Sigmoid colon (tissue), 3 donors: ENCODE results near the gene PTGDS.

Experiments used
- POLR2A ChIP-seq, 2 donors: fragments of 450-650 bp; IDR thresholded peaks; one replicate each; pipeline ENCODE4 v1.6.1; 2016; ENCODE audit warnings: antibody characterized with exemption in 2 of 2, mild to moderate bottlenecking in 2 of 2, moderate library complexity in 2 of 2
- TF ChIP-seq, protein P1 (sequence below), 4 experiments: fragments of 450-650 bp in 3 of 4; fragments of 200-600 bp in 1 of 4; IDR thresholded peaks; one replicate each; pipeline ENCODE4 v1.5.1; 2016 to 2019; ENCODE audit warnings: antibody characterized with exemption in 4 of 4, mild to moderate bottlenecking in 3 of 4, moderate library complexity in 2 of 4

DNA sequence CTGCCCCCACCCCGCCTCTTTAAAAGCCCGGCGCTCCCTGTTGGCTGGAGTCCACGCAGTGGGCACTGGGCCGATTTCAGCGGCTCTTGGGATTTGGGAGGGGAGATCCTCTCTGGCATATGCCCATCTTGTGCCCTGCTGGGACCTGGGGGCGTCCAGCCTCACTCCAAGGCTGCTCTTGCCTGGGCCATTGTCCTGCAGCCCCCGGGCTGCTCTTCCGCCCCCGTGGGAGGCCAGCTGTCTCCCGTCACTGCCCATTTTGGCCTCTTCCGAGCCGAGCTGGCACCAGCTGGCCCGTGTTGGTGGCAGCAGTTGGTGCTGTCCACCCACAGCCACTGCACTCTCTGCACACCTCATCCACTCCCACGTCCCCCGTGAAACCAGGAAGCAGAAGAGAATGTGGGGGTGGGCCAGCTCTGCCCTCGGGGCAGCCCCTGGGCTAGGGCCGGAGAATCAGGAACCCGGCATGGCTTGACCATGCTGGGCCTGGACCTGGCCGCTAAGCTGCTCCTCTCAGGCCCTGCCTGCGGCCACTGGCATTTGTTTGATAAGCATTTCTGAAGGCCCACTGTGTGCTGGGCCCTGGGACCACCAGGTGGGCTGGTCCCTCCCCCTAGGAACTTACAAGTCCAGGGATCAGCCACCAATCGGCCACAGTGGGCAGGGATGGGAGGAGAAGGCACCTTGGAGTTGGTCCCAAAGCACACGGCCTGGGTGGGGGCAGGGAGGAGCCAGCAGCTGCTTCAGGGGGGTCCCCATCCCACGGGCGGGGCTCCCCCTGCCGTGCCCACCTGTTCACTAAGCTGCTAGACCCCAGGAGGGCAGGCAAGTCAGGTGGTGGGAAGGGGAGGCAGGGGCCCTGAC is 30.0 kb upstream of the PTGDS start:
- TF ChIP-seq, protein P1, sequence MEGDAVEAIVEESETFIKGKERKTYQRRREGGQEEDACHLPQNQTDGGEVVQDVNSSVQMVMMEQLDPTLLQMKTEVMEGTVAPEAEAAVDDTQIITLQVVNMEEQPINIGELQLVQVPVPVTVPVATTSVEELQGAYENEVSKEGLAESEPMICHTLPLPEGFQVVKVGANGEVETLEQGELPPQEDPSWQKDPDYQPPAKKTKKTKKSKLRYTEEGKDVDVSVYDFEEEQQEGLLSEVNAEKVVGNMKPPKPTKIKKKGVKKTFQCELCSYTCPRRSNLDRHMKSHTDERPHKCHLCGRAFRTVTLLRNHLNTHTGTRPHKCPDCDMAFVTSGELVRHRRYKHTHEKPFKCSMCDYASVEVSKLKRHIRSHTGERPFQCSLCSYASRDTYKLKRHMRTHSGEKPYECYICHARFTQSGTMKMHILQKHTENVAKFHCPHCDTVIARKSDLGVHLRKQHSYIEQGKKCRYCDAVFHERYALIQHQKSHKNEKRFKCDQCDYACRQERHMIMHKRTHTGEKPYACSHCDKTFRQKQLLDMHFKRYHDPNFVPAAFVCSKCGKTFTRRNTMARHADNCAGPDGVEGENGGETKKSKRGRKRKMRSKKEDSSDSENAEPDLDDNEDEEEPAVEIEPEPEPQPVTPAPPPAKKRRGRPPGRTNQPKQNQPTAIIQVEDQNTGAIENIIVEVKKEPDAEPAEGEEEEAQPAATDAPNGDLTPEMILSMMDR (IDR thresholded peaks at IDR 0.05): no peak
- no peak for TF ChIP-seq POLR2A (IDR thresholded peaks at IDR 0.05)
